T-helper 2 cell treated with Interferon-gamma antibody and Interleukin-4, amounts not matched to agents 100 ng/mL and 5 ng/mL, for 36 hours (primary cell): ENCODE data around the gene COMMD1. TPM values are rescaled to one million over a fixed set of nuclear protein-coding genes. Genes with fewer than 3 reads are reported as not detected.
"Not testable (repeated sequence)": the region's sequence is repeated elsewhere in the genome, so short reads cannot be mapped to it uniquely, and the experiment has no call there.

ENCODE experiments used
- intact Hi-C: fragments of 100-400 bp; cut with micrococcal nuclease; formaldehyde crosslinking; loops from one replicate; pipeline ENCODE4 v1.15.1; 2023
- total RNA-seq: library from RNA; stranded (reverse); gene quantifications from 2 replicates; pipeline ENCODE4 v1.2.3, GENCODE V29; 2022

COMMD1 gene
- total RNA-seq, 1 donor from 2014 or later = 30.6 TPM

DNA sequence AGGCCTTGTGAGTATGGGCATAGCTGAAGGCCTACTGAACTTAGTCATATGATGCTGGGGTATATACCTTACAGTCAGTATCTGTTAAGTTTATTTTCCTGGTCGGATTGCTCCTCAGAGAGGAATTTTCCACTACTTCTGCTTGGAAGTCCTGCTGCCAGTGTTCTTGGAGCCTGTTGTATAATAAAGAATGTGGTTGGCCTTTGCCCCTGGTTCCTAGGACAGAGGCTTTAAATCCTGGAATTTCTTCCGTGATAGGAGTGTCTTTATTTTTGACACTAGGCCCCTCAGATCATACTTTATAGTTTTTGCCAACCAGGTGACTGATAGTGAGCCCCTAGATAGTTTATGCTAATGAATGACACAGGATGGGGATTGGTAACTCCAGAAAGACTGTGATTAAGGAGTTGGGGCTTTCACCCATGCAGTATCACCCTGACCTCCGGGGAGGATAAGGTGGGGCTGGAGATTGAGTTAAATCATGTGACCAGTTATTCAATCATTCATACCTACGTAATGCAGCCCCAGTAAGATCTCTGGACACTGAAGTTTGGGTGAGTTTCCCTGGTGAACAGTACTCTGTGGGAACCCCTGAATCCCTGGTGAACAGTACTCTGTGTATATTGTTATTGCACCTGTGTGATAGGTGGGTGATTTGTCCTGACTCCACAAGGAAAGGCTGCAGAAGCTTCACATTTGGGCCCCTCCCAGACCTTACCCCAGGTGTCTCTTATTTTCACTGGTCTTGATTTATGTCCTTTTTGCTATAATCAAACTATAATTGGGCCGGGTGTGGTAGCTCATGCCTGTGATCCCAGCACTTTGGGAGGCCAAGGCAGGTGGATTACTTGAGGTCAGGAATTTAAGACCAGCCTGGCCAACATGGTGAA lies 56.9 kb downstream of the COMMD1 start:
- intact Hi-C loops = no loop called here

DNA sequence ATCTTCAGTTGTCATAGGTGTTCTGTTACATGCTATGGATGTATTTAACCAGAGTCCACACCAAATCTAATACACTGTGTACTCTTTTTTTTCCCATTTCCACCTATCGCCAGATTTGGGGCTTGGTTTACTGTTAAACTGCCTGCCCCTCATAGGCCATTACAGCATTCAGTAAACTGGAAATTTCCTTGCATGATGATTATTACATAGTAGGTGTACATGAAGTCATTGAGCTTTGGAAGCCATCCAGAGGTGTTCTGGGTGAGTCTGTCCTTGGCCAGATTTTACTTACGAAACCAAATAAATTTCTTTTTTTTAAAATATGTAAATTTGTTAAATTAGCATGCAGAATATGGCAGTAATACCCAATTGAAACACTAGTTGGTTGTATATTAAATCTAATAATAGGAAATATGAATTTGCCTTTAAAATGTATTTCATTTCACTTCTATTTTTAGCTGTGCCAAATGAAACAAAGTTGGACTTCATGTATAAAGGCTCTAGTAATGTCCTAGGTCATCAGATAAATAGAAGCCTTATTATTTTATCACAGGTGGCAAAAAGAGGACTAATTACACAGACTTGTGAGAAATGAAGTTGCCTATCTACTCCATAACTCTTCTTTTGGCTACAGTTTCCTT lies 60.7 kb downstream of the COMMD1 start:
- intact Hi-C loops = no loop called here

DNA sequence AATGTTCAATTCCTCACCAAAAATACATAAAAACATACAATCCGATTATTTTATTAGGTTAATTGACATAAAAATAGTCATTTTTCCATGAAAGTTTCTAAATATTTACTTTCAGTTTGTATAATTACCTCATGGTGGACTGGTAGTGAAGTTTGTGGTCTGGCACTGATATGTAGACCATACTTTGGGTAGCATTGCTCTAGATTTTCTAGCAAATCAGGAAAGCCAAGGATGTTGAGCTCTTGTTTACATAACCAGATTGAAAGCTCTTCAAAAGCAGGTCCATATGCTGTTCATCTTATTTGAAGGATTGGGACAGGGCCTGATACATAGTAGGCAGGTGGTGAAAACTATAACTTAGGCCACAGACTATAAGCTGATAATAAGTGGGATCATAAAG lies 61.8 kb downstream of the COMMD1 start:
- intact Hi-C loops = no loop called here

DNA sequence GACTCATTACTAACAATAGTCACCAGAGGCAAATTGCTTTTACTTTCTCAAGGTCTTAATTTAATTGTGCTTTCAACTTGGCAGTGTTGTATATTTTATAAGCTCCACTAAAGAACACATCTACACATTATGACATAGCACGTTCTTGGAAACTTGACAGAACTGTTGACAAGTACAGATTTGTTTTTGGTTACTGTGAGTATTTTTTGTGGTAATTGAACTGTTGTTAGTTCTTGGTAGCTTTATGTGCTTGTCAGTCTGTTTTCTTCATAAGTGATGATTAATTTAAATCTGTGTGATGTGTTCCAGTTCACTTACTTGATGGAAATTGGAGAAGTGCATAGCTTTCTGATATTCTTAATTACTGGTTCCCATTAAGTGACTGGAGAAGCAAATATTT lies 63.9 kb downstream of the COMMD1 start:
- intact Hi-C loops = no loop called here

DNA sequence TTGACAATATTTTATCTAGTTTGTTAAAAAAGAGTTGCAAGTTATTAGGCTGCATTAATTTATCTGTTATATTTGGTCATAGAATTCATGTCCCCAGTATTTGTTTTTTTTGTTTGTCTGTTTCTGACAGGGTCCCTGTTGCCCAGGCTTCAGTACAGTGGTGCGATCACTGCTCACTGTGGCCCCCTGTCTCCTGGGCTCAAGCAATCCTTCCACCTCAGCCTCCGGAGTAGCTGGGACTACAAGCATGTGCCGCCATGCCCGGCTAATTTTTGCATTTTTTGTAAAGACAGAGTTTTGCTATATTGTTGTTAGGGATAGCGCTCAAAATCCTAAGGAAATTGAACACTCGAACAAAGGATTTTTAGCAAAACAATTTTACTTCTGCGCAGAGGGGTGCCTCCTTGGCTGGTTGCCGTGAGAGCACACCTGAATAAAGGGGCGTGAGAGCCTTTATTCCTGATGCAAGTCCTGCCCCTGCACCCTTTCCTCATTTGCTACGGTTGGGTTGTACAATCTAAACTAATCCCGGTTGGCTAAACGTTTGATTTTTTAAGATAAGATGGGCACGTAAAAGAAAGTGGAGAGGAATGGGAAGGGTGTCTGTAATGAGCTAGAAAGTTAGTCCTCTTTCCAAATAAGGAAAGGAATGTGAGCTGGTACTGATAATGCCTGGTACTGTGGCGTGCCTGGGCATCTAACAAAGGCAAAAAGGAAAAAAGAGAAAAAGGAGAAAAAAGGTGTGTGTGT lies 65.5 kb downstream of the COMMD1 start:
- intact Hi-C loops = no loop called here

DNA sequence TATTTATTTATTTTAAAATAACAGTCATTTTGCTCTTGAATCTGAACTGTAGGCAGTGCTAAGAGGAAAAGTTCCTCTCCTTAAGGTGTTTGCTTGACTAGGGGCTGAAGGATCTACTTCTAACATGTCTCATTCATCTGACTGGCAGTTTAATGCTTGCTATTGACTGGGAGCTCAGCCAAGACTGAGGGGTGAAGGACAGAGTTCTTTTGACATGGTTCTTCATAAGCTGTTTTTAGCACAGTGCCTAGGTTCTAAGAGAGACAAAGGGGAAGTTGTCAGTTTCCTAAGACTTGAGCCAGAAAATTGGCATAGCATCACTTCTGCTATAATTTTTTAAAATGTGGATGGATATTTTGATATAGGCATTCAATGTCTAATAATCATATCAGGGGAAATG lies 73.0 kb downstream of the COMMD1 start:
- intact Hi-C loops = no loop called here

DNA sequence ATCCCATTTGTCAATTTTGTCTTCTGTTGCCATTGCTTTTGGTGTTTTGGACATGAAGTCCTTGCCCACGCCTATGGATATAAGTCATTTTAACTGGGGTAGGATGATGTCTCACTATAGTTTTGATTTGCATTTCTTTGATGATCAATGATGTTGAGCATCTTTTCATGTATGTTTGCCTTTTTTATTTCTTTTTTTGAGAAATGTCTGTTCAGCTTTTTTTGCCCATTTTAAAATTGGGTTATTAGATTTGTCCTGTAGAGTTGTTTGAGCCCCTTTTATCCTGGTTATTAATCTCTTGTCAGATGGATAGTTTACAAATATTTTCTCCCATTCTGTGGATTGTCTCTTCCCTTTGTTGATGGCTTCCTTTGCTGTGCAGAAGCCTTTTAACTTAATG lies 75.3 kb downstream of the COMMD1 start:
- intact Hi-C loops = no loop called here

DNA sequence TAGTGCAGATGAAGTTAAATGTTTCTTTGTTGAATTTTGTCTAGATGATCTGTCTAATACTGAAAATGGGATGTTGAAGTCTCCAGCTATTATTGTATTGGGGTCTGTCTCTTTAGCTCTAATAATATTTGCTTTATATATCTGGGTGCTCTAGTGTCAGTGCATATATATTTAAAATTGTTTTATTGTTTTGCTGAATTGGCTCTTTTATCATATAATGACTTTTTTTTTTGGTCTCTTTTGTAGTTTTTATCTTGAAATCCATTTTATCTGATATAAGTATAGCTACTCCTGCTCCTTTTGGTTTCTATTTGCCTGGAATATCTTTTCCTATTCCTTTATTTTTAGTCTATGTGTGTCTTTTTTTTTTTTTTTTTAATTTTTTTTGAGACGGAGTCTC lies 79.2 kb downstream of the COMMD1 start:
- intact Hi-C loops = no loop called here

DNA sequence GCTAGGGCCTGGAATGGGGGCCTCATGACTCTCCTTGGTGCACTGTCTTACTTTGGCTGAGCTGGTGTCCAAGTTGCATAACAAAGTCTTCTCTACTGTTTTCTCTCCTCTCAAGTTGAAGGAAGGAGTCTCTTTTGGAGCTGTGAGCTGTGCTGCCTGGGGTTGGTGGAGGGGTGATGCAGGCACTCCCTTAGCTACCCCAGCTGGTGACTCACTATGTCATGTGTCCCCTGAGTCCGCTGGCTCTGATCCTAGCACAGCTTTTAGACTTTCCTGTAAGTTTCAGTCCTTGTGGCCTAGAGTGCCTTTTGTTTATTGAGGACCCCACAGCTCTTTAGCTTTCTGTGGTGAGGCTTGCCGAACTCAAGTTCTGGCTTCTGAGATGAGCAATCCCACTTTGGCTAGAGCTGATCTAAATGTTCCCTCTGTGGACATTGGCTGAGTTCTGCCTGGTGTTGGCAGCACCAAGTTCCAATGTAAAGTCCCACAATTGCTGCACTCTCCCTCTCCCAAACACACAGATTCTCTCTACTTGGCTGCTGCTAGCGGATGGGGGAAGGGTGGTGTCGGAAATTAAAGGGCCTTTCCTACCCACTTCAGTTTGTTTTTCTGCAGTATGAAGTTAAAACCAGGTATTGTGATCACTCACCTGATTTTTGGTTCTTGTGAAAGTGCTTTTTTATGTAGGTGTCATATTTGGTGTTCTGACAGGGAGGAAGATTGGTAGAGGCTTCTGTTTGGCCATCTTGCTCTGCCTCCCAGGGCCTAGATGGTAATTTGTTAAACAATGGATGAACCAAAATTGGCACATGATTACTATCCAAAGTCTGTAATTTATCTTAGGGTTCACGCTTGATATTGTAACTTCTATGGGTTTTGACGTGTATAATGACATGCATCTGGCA lies 83.2 kb downstream of the COMMD1 start:
- intact Hi-C loops = no loop called here

DNA sequence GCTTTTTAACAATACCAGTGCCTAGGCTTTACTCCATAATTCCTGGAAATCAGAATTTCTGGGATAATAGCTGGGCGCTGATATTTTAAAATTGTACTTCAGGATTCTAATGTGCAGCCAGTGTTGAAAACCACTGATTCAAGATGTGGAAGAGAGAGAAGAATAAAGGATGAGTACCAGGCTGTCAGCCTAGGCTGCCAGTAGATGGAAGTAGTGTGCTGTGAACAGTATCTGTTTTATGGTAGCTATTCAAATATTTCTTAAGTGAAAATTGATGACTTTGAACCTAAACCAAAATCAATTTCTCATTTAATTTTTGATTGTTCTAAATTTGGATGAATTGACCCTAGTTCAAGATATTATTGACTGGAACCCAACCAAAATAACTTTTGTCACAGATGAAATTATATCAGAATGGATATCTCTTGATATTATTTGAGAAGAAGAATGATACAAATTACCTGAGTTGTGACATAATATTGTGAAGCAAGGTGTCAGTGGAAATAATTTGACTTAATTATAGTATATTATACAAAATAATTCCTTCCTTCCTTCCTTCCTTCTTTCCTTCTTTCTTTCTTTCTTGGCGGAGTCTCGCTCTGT lies 88.0 kb downstream of the COMMD1 start:
- intact Hi-C loops = loop anchor here (1.0 kb wide), 1 partner anchor 419 kb away; no protein-coding TSS in a partner anchor

DNA sequence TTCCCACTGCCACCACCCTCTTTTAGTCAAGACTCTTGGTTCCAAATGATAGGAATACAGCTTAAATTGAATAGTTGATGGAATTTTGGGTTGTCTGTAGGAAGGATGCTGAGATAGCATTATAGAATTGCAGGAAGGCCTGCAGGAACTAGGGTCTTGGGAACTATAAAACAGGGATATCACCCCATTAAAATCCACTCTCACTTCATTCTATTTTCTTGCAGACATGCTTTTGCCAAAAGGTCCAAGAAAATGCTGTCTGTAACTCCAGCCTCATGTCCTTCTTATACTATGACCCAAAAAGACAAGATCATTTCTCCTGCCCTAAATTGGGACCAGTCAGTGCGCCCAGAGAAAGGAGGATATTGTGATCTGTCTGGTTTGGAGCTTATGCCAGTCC lies 89.1 kb downstream of the COMMD1 start:
- intact Hi-C loops = no loop called here

DNA sequence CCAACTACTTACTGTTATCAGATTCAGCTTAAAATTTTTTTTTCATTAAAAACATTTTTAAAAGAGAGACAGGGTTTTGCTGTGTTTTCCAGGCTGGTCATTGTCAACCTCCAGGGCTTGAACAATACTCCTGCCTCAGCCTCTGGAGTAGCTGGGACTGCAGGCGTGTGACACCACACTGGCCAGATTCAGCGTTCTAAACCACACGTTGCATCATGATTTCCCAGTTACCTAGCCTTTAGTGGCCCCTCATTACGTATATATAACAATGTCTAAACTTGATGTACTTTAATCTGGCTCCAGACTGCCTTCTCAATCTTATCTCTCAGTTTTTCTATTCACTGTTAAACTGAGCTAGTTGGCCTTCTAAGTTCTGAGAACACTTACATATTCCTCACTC lies 89.6 kb downstream of the COMMD1 start:
- intact Hi-C loops = no loop called here

DNA sequence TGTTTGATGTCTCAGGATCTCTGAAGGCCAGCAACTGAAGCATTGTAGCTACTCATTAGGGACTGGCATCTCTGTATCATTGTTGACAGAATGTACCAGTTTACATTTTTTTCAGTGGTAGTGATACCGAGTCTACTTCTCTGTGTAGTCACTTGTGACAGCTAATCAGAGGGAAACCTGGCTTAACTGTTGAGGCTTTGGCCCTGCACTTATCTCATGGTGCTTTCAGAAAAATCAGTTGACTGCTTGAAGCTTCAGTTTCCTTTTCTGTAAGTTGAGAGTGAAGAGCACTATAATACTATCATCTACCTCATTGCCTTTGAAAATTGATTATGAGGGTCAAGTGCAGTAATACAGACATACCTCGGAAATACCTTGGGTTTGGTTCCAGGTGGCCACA lies 90.0 kb downstream of the COMMD1 start:
- intact Hi-C loops = no loop called here

DNA sequence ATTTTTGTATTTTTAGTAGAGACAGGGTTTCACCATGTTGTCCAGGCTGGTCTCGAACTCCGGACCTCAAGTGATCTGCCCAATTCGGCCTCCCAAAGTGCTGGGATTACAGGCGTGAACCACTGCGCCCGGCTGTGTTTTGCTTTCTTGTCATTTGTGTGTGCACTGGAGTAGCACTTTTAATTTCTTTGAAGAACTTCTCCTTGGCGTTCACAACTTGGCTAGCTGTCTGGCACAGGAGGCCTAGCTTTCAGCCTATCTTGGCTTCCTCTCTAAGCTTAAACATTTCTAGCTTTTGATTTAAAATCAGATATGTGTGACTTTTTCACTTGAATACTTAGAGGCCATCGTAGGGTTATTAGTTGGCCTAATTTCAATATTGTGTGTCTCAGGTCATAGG lies 93.0 kb downstream of the COMMD1 start:
- intact Hi-C loops = no loop called here

DNA sequence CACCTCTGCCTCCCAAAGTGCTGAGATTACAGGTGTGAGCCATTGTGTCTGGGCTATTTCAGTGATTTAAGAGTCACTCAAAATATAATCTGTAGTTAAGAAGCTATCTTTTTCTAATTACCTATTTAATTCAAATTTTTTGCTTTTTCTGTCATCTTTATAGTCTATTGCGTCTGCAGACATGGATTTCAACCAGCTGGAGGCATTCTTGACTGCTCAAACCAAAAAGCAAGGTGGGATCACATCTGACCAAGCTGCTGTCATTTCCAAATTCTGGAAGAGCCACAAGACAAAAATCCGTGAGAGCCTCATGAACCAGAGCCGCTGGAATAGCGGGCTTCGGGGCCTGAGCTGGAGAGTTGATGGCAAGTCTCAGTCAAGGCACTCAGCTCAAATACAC lies 95.1 kb downstream of the COMMD1 start:
- intact Hi-C loops = no loop called here

DNA sequence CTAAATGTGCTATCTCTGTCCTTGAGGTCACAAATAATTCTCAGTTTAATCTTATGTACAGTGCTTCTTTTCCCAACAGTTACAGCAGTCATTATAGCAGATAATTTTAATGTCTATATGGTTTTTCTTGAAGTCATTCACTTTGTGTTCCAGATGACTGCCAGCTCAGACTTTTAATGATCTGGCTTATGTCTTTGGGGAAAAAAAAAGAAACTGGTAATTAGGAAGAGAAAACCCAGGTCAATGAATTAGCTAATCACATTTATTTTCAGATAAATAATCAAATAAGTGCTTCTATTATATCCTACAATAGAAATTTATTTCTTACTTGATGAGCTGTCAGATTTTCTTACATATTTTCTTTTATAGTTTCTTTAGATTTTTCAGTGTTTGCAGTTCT lies 96.0 kb downstream of the COMMD1 start:
- intact Hi-C loops = no loop called here

DNA sequence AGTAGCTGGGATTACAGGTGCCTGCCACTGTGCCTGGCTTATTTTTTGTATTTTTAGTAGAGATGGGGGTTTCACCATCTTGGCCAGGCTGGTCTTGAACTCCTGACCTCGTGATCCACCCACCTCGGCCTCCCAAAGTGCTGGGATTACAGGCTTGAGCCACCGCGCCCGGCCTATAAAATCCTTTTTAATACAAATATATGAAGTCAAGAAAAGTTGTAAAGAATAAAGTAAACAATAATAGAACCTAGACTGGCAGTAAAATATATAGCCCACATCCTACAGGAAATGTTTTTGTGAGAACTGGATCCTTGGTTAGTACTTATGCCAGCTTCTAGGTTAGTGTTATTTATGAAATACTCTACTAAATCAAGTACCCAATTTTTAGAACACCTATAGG lies 99.0 kb downstream of the COMMD1 start:
- intact Hi-C loops = not testable (repeated sequence)

DNA sequence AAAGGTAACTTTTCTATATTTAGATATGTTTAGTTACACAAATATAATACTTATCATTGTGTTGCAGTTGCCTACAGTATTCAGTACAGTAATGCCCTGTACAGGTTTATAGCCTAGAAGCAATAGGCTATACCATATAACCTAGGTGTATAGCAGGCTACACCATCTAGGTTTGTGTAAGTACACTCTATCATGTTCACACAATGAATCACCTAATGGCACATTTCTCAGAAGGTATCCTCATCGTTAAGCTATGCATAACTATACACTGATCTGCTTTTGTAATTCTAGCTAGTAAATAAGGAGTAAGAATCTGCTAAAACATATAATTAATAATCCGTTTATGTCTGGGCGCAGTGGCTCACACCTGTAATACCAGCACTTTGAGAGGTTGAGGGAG lies 102.1 kb downstream of the COMMD1 start:
- intact Hi-C loops = no loop called here

DNA sequence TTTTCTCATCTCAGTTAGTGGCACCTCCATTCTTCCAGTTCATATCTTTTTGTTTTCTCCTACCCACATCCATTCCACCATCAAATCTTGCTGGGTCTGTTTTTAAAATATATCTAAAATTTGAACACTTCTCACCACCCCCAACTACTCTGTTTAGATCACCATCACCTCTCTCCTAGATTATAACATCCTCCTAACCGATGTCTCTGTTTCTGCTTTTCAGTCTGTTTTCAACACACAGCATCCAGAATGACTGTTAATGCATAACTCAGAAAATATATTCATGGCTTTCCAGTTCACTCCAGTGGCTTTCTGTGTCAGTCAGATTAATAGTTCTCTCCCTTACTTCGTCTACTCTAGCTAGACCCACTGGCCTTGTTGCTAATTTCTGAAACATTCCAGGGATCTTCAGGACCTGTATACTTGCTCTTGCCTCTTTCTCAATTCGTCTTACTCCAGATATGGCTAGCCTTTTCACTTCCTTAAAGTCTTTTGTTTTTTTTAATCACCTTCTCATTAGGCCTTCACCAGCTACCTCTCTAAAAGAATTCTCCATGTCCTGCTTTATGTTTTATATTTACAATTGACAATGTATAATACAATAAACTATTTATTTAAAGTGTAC lies 105.3 kb downstream of the COMMD1 start:
- intact Hi-C loops = no loop called here

DNA sequence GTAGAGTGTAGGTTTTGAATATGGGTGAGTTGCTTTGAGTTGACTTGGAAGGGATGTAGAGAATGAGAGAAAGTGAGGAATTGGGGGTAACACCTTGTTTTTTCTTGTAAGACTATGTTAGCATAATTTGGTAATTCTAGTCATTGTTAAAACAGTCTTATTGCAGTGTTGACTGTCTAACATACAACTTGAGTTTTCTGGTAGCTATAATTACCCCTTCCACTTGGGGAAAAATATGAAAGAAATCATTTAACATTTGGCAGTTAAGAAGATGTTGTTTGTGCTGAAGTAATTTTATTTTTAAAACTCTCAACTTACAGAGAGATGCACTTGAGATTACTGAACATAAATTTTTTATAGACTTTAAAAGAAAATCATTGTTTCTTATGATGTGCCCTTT lies 108.2 kb downstream of the COMMD1 start:
- intact Hi-C loops = no loop called here
